ENCODE results near the gene LPIN1. TPM values are rescaled to one million over a fixed set of nuclear protein-coding genes. Genes with fewer than 3 reads are reported as not detected.

Gene LPIN1
- total RNA-seq, 2 experiments from 2014 or later: 96.4 to 102 TPM

Small RNAs within 50 kb of the gene (microRNA-seq; reads per million reads assigned to microRNA genes)
- not detected for gene MIR4262 (ENCODE audit: borderline microRNAs expressed, borderline replicate concordance)
- gene MIR548S (ENCODE audit: borderline microRNAs expressed, borderline replicate concordance): 1.6 reads per million

Other genes starting within 250 kb of the LPIN1 start
- gene GREB1, start 212.6 kb upstream of the LPIN1 start, total RNA-seq: under 1 TPM; 0.38 to 0.42 TPM
- gene NTSR2, start 76.4 kb upstream of the LPIN1 start, total RNA-seq: not detected